GM12874 (cell line): Measurements from ENCODE around the gene UQCRQ.

Experiments used
- CTCF ChIP-seq: IDR thresholded peaks from 2 replicates; pipeline ENCODE4 v1.5.1; 2011; ENCODE audit warnings: low read depth, mild to moderate bottlenecking, control low read depth, low read length, moderate library complexity; ENCODE audit not compliant: insufficient read depth

UQCRQ gene

GRCh38 chr5:132828846-132829494 is 37.5 kb upstream of the UQCRQ start:
- no peak for TF ChIP-seq CTCF

- TF ChIP-seq CTCF, result peak; percentile 98
Measured at GRCh38 chr5:132829742-132830435, 36.6 kb upstream of the UQCRQ start.

- TF ChIP-seq CTCF, result no peak
Measured at GRCh38 chr5:132830436-132831094, 35.9 kb upstream of the UQCRQ start, which contains the start of gene SHROOM1. Gene SHROOM1, minus strand, starts transcription at chr5:132830647. Its CDS starts 4,507 bp downstream, at chr5:132826140.

GRCh38 chr5:132831095-132831860 is 35.2 kb upstream of the UQCRQ start:
- no peak for TF ChIP-seq CTCF

- TF ChIP-seq CTCF, result no peak
Measured at GRCh38 chr5:132832612-132833011, 33.8 kb upstream of the UQCRQ start.

- no peak for TF ChIP-seq CTCF
Measured at GRCh38 chr5:132834057-132834456, 32.4 kb upstream of the UQCRQ start.

- TF ChIP-seq CTCF, result no peak
Measured at GRCh38 chr5:132836852-132837251, 29.6 kb upstream of the UQCRQ start.
